BLaER1 treated with 17β-estradiol and CSF1 and Interleukin-3, amounts not matched to agents 10 nM and 100 nM (cell line): ENCODE results near the gene ATP5MG.

Source experiments
- H3K27ac ChIP-seq, 11 experiments: shearing (Covaris generic); formaldehyde crosslinking; 2 replicates each; pipeline ENCODE4 v1.8.1; 2022
- H3K27me3 ChIP-seq, 11 experiments: shearing (Covaris generic); formaldehyde crosslinking; 2 replicates each; pipeline ENCODE4 v1.8.1; 2022
- H3K36me3 ChIP-seq, 11 experiments: shearing (Covaris generic); formaldehyde crosslinking; 2 replicates each; pipeline ENCODE4 v1.8.1; 2022
- H3K4me1 ChIP-seq, 10 experiments: shearing (Covaris generic); formaldehyde crosslinking; 2 replicates each; pipeline ENCODE4 v1.8.1; 2022
- H3K4me2 ChIP-seq, 11 experiments: shearing (Covaris generic); formaldehyde crosslinking; 2 replicates each; pipeline ENCODE4 v1.8.1; 2022
- H3K4me3 ChIP-seq, 10 experiments: shearing (Covaris generic); formaldehyde crosslinking; 2 replicates each; pipeline ENCODE4 v1.8.1; 2022
- H3K9ac ChIP-seq, 11 experiments: shearing (Covaris generic); formaldehyde crosslinking; 2 replicates each; pipeline ENCODE4 v1.8.1; 2022
- H3K9me3 ChIP-seq, 11 experiments: shearing (Covaris generic); formaldehyde crosslinking; replicated peaks in 1 of 11; 2 replicates each; pipeline ENCODE4 v1.8.1; 2022
- H4K20me1 ChIP-seq, 11 experiments: shearing (Covaris generic); formaldehyde crosslinking; 2 replicates each; pipeline ENCODE4 v1.8.1; 2022
- Cebpa-rat ChIP-seq, 11 experiments: shearing (Covaris generic); IDR thresholded peaks; 2 replicates each; pipeline ENCODE4 v1.8.1; 2022

ATP5MG gene

DNA sequence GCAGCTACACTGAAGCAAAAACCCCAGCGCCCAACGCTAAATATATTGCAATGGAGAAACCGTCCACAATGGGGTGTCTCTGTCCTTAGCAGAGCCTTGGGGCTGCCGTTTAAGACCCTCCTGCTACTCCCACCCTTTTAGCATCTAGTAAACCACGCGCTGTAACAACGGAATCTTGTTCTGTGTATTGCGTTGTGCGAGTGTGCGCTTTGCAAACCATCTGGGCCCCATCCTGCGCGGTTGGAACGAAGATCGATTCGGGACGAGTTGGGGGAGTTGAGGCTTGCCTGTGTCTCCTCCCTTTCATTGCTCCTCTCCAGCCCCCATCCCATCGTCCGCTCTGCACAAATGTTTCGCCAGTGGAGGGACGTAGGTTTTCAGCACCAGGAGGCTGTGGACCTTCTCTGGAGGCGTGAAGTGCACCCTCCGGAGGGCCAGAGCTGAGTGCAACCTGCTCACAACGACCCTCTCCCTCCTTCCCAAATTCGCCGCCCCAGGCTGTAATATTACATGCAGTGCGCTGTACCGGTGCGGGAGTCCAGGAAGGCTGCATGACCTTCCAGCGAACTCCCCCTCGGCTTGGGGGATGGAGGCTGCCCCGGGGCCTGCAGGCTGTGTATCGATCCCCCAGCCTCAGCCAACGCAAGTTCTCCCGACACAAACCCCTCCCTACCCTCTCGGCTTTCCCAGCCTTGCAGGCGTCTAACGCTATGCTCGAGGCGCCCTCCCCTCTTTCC is 33.3 kb downstream of the ATP5MG start:
- no peak for TF ChIP-seq Cebpa-rat (IDR thresholded peaks at IDR 0.05)
- Histone ChIP-seq H3K9ac (peak overlapping the region; percentile 53 to 95 (median 93); a peak in 21 of 22 replicates), H3K36me3 (peaks cover 0 to 7% (median 0%) of the 10 kb centered on the region in 11 experiments; a peak in 3 of 22 replicates), H3K9me3 (no peaks in the 10 kb centered on the region), H4K20me1 (peaks cover 23 to 32% (median 28%) of the 10 kb centered on the region in 11 experiments; a peak in 21 of 22 replicates), H3K4me2 (peak overlapping the region; percentile 91 to 100 (median 99)), H3K27ac (peak overlapping the region in 8 of 11 experiments; percentile 71 to 90 (median 88); a peak in 16 of 22 replicates), H3K4me3 (peak overlapping the region; percentile 95 to 100 (median 98)), H3K4me1 (peaks cover 16 to 37% (median 32%) of the 10 kb centered on the region in 10 experiments), H3K27me3 (no peaks in the 10 kb centered on the region)

- peak overlapping the region; percentile 38 to 90 (median 88); a peak in 21 of 22 replicates for H3K27ac ChIP-seq
Observed at GRCh38 chr11:118435290-118435892, 34.0 kb downstream of the ATP5MG start.

GRCh38 chr11:118435893-118436624 is 34.7 kb downstream of the ATP5MG start, which contains the start of gene KMT2A:
Gene KMT2A, plus strand, starts transcription at chr11:118436492. Its CDS starts 21 bp downstream, at chr11:118436513.
- peak within 1 kb of the TSS; percentile 72 to 90 (median 88) for H3K27ac ChIP-seq
- H3K4me3 ChIP-seq, result peak within 1 kb of the TSS; percentile 95 to 100 (median 98)
- no peaks in the 10 kb centered on the region for H3K9me3 ChIP-seq
- H4K20me1 ChIP-seq, result peaks cover 36 to 45% (median 42%) of the 10 kb centered on the region in 11 experiments
- H3K9ac ChIP-seq, result peak within 1 kb of the TSS; percentile 89 to 95 (median 93)
- H3K4me1 ChIP-seq, result peaks cover 29 to 48% (median 43%) of the 10 kb centered on the region in 10 experiments
- H3K36me3 ChIP-seq, result peaks cover 0 to 21% (median 0%) of the 10 kb centered on the region in 11 experiments; a peak in 5 of 22 replicates
- no peak for TF ChIP-seq Cebpa-rat (IDR thresholded peaks at IDR 0.05)
- peak within 1 kb of the TSS; percentile 95 to 100 (median 99) for H3K4me2 ChIP-seq
- no peaks in the 10 kb centered on the region for H3K27me3 ChIP-seq

More at GRCh38 chr11:118435290-118435892, 34.0 kb downstream of the ATP5MG start:
- TF ChIP-seq Cebpa-rat (IDR thresholded peaks at IDR 0.05), result no peak
- Histone ChIP-seq H3K4me3 (peak overlapping the region; percentile 95 to 100 (median 98)), H3K36me3 (peaks cover 0 to 14% (median 0%) of the 10 kb centered on the region in 11 experiments; a peak in 4 of 22 replicates), H3K27me3 (no peaks in the 10 kb centered on the region), H3K9ac (peak overlapping the region; percentile 53 to 95 (median 93)), H3K4me1 (peaks cover 22 to 44% (median 39%) of the 10 kb centered on the region in 10 experiments), H3K4me2 (peak overlapping the region; percentile 91 to 100 (median 99)), H3K9me3 (no peaks in the 10 kb centered on the region), H4K20me1 (peaks cover 29 to 38% (median 35%) of the 10 kb centered on the region in 11 experiments)

- H3K27ac ChIP-seq, result peak overlapping the region; percentile 72 to 90 (median 88)
- H3K9ac ChIP-seq, result peak overlapping the region; percentile 89 to 95 (median 93)
- peaks cover 43 to 52% (median 48%) of the 10 kb centered on the region in 11 experiments for H4K20me1 ChIP-seq
- no peaks in the 10 kb centered on the region for H3K27me3 ChIP-seq
- H3K4me3 ChIP-seq, result peak overlapping the region; percentile 95 to 100 (median 98)
- peaks cover 0 to 27% (median 2%) of the 10 kb centered on the region in 11 experiments; a peak in 9 of 22 replicates for H3K36me3 ChIP-seq
- peaks cover 36 to 49% (median 46%) of the 10 kb centered on the region in 10 experiments for H3K4me1 ChIP-seq
- no peaks in the 10 kb centered on the region for H3K9me3 ChIP-seq
- TF ChIP-seq Cebpa-rat (IDR thresholded peaks at IDR 0.05), result no peak
- H3K4me2 ChIP-seq, result peak overlapping the region; percentile 86 to 97 (median 94)
Observed at GRCh38 chr11:118436639-118437207, 35.3 kb downstream of the ATP5MG start.

GRCh38 chr11:118437208-118438125 is 36.1 kb downstream of the ATP5MG start:
- peak overlapping the region; percentile 95 to 100 (median 98) for H3K4me3 ChIP-seq
- no peak for TF ChIP-seq Cebpa-rat (IDR thresholded peaks at IDR 0.05)
- H3K9me3 ChIP-seq, result no peaks in the 10 kb centered on the region
- H3K36me3 ChIP-seq, result peaks cover 0 to 35% (median 9%) of the 10 kb centered on the region in 11 experiments; a peak in 9 of 22 replicates
- H3K9ac ChIP-seq, result peak overlapping the region; percentile 89 to 95 (median 93)
- no peaks in the 10 kb centered on the region for H3K27me3 ChIP-seq
- peak overlapping the region; percentile 86 to 97 (median 94) for H3K4me2 ChIP-seq
- peaks cover 40 to 54% (median 51%) of the 10 kb centered on the region in 10 experiments for H3K4me1 ChIP-seq
- peak overlapping the region; percentile 72 to 90 (median 88) for H3K27ac ChIP-seq
- peaks cover 50 to 59% (median 56%) of the 10 kb centered on the region in 11 experiments for H4K20me1 ChIP-seq

DNA sequence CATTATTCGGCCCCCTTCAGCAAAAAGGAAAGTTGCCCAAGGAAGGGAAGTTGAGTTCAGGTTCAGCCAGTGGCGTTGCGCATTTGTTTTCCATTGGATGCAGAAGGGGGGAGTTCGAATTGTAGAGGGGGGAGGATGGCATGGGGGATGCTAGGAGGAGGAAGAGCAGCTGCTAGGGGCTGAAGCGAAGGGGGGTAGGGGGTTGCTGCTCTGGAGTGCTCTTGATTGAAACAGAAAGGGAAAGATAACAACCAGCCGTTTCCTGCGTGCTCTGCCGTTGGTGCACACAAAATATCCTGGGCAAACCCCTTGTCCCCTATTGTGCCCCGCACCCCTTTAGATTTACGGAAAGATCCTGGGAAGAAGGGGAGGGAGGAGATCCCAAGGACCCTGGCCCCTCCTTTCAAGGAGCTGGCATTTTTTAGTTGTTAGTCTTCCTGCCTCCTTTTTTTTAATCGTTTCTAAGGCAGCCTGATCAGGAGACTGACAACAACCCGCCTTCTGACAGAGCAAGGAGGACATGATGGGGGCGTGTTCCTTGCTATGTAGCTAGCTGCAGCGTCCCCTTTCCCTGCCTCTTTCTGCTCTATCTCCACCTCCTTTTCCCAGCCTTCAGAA is 37.0 kb downstream of the ATP5MG start:
- peaks cover 44 to 56% (median 52%) of the 10 kb centered on the region in 10 experiments for H3K4me1 ChIP-seq

GRCh38 chr11:118439646-118440045 is 38.2 kb downstream of the ATP5MG start:
- peaks cover 72 to 81% (median 76%) of the 10 kb centered on the region in 11 experiments for H4K20me1 ChIP-seq

More for the DNA sequence above, 37.0 kb downstream of the ATP5MG start:
- Histone ChIP-seq H3K9ac (peak overlapping the region; percentile 89 to 95 (median 93)), H3K9me3 (no peaks in the 10 kb centered on the region), H4K20me1 (peaks cover 60 to 69% (median 65%) of the 10 kb centered on the region in 11 experiments), H3K4me3 (peak overlapping the region; percentile 95 to 100 (median 98)), H3K27me3 (no peaks in the 10 kb centered on the region), H3K36me3 (peaks cover 0 to 44% (median 12%) of the 10 kb centered on the region in 11 experiments; a peak in 9 of 22 replicates), H3K27ac (peak overlapping the region in 10 of 11 experiments; percentile 58 to 90 (median 88); a peak in 20 of 22 replicates), H3K4me2 (peak overlapping the region; percentile 86 to 97 (median 94))
- TF ChIP-seq Cebpa-rat (IDR thresholded peaks at IDR 0.05), result no peak

More at GRCh38 chr11:118439646-118440045, 38.2 kb downstream of the ATP5MG start:
- Histone ChIP-seq H3K9me3 (no peaks in the 10 kb centered on the region), H3K4me2 (peak overlapping the region; percentile 86 to 97 (median 94)), H3K27ac (peak overlapping the region in 6 of 11 experiments; percentile 4 to 90 (median 88); a peak in 7 of 22 replicates), H3K36me3 (peaks cover 4 to 55% (median 16%) of the 10 kb centered on the region in 11 experiments; a peak in 16 of 22 replicates), H3K4me3 (peak overlapping the region in 4 of 10 experiments; percentile 95 to 98 (median 97); a peak in 3 of 20 replicates), H3K27me3 (no peaks in the 10 kb centered on the region), H3K4me1 (peaks cover 32 to 55% (median 41%) of the 10 kb centered on the region in 10 experiments), H3K9ac (peak overlapping the region in 8 of 11 experiments; percentile 61 to 95 (median 93); a peak in 7 of 22 replicates)
- no peak for TF ChIP-seq Cebpa-rat (IDR thresholded peaks at IDR 0.05)
